WTC11 (cell line): Measurements from ENCODE around the gene EPN2.

Experiments used
- MYBL2 ChIP-seq: sonication (generic); formaldehyde crosslinking; IDR thresholded peaks from 2 replicates; pipeline ENCODE4 v1.8.1; 2023; ENCODE audit warnings: mild to moderate bottlenecking, moderate library complexity, missing genetic modification reagents
- SP1 ChIP-seq: sonication (generic); formaldehyde crosslinking; conservative IDR thresholded peaks from 2 replicates; pipeline ENCODE4 v1.8.1; 2022; ENCODE audit warnings: missing genetic modification reagents
- TEAD1 ChIP-seq: sonication (generic); formaldehyde crosslinking; IDR thresholded peaks from 2 replicates; pipeline ENCODE4 v1.8.0; 2022; ENCODE audit warnings: mild to moderate bottlenecking, missing genetic modification reagents

DNA sequence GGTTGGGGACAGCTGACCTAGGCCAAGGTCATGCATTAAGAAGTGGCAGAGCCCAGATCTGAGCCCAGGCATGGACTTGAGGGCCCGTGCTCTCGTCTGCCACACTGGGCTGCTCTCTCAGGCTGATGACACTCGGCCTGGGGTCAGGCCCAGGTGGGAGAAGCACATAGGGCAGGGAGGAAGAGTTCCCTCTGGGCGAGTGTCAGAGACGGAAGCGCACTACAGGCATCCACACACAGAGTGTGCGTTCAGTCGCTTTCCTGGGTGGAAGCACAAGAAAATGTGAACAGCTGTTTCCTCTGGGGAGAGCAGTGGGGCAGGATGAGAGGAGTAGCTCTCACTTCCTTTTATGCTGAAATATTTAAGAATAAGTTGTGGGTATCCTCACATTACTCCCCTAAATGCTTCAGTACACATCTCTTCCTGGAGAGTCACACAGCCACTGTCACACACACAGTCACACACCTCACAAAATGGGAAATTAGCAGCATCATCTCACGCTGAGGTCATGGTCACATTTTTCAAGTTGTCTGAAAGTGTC, 65.7 kb downstream of the EPN2 start:
- TF ChIP-seq TEAD1 (CRISPR knock-in tag) (no peak), SP1 (CRISPR knock-in tag) (no peak), MYBL2 (no peak)
